ENCODE measurements around the gene USP7.
A peak's percentile ranks its signal among the peaks of the same experiment; 100 is the strongest.

USP7 gene

GRCh38 chr16:8853150-8853549, 110.6 kb downstream of the USP7 start:
- no peak for DNase-seq (ENCODE audit: low read depth in 1 of 2, low spot score in 1 of 2)
- Histone ChIP-seq H3K27me3 (ENCODE audit: insufficient read depth, poor library complexity, severe bottlenecking) (no peaks in the 10 kb centered on the region), H3K4me3 (replicated peaks; ENCODE audit: insufficient read depth, low read length) (no peak overlapping the region), H3K27ac (replicated peaks) (no peak overlapping the region)
- no peak for TF ChIP-seq CTCF (IDR thresholded peaks at IDR 0.05; ENCODE audit: insufficient read depth, low read length)
- TF ChIP-seq POLR2AphosphoS5 (IDR thresholded peaks at IDR 0.05; ENCODE audit: low read depth) = no peak
- no peak for TF ChIP-seq REST (IDR thresholded peaks at IDR 0.05; ENCODE audit: insufficient replicate concordance, low read depth)

- no peak overlapping the region for H3K4me3 ChIP-seq (replicated peaks; ENCODE audit: insufficient read depth, low read length)
- no peak for DNase-seq (ENCODE audit: low read depth in 1 of 2, low spot score in 1 of 2)
- H3K27ac ChIP-seq (replicated peaks) = no peak overlapping the region
- no peak for TF ChIP-seq CTCF (IDR thresholded peaks at IDR 0.05; ENCODE audit: insufficient read depth, low read length)
- no peak for TF ChIP-seq SPI1 (IDR thresholded peaks at IDR 0.05; ENCODE audit: borderline replicate concordance, low read depth)
- TF ChIP-seq POLR2AphosphoS5 (IDR thresholded peaks at IDR 0.05; ENCODE audit: low read depth) = no peak; the same call in 1 of the 2 replicates
- H3K27me3 ChIP-seq (ENCODE audit: insufficient read depth, poor library complexity, severe bottlenecking) = no peaks in the 10 kb centered on the region
Measured at GRCh38 chr16:8852534-8852933, 111.2 kb downstream of the USP7 start.

GRCh38 chr16:8851761-8852403, 111.8 kb downstream of the USP7 start:
- Histone ChIP-seq H3K27me3 (ENCODE audit: insufficient read depth, poor library complexity, severe bottlenecking) (no peaks in the 10 kb centered on the region), H3K27ac (replicated peaks) (no peak overlapping the region), H3K4me3 (replicated peaks; ENCODE audit: insufficient read depth, low read length) (no peak overlapping the region)
- no peak for DNase-seq (ENCODE audit: low read depth in 1 of 2, low spot score in 1 of 2)
- TF ChIP-seq POLR2AphosphoS5 (IDR thresholded peaks at IDR 0.05; ENCODE audit: low read depth) = peak; percentile 43; the same call in 1 of the 2 replicates
- no peak for TF ChIP-seq GABPA (IDR thresholded peaks at IDR 0.05; ENCODE audit: low read depth)
- no peak for TF ChIP-seq SPI1 (IDR thresholded peaks at IDR 0.05; ENCODE audit: borderline replicate concordance, low read depth)
- TF ChIP-seq CTCF (IDR thresholded peaks at IDR 0.05; ENCODE audit: insufficient read depth, low read length) = no peak

- H3K27ac ChIP-seq (replicated peaks) = peak overlapping the region; percentile 44
- DNase-seq (ENCODE audit: low read depth in 1 of 2, low spot score in 1 of 2) = peak in 1 of 2 experiments; percentile 80
- H3K4me3 ChIP-seq (replicated peaks; ENCODE audit: insufficient read depth, low read length) = no peak overlapping the region
- no peak for TF ChIP-seq CTCF (IDR thresholded peaks at IDR 0.05; ENCODE audit: insufficient read depth, low read length)
- TF ChIP-seq GABPA (IDR thresholded peaks at IDR 0.05; ENCODE audit: low read depth) = no peak
- peak; percentile 70 for TF ChIP-seq POLR2AphosphoS5 (IDR thresholded peaks at IDR 0.05; ENCODE audit: low read depth)
- TF ChIP-seq SPI1 (IDR thresholded peaks at IDR 0.05; ENCODE audit: borderline replicate concordance, low read depth) = peak; percentile 87
- no peak for TF ChIP-seq REST (IDR thresholded peaks at IDR 0.05; ENCODE audit: insufficient replicate concordance, low read depth)
- no peaks in the 10 kb centered on the region for H3K27me3 ChIP-seq (ENCODE audit: insufficient read depth, poor library complexity, severe bottlenecking)
Measured at GRCh38 chr16:8850279-8850885, 113.3 kb downstream of the USP7 start.

Data from HL-60 (cell line).